GDM1 (cell line): ENCODE data around the gene PPARGC1A.

ENCODE experiments used
- DNase-seq: peaks from one replicate; lab custom pipeline; 2025; lab: John Stamatoyannopoulos, UW

The PPARGC1A gene

DNA sequence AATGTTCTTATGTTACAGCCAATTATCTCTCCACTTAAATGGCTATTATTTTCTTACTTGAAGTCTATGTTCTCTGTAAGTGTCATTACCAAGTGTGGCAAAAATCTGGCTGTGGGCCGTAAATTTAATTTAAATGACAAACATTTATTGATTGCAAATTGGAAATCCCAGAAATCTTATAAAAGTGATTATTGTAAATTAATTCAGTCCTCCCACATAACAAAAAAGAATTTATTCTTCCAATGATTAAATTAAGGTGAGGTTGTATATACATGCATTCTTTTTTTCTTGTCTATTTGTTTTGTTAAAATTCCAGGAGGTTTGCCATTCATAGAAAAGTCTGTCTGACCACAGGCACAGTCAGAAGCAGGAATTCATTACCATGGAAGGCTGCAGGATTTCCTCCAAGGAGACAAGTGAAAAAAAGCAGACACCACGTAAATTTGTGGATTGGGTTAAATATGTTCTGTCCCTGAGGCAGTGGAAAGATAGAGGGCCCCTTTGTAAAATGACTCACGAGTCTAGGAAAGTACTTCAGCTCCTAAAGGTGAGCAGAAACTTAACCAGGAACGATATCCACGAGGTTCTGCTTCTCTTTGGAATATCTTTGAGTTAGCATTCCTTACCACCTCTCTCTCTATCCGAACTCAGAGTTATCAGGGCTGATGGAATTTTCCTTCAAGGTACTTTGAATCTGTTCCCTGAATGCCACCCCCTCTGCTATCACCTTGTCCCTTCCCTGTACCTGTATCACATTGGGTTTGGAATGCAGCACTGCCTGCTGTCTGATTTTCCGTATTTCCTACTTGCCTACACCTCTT, 10.7 kb downstream of the PPARGC1A start:
- no peak for DNase-seq

DNA sequence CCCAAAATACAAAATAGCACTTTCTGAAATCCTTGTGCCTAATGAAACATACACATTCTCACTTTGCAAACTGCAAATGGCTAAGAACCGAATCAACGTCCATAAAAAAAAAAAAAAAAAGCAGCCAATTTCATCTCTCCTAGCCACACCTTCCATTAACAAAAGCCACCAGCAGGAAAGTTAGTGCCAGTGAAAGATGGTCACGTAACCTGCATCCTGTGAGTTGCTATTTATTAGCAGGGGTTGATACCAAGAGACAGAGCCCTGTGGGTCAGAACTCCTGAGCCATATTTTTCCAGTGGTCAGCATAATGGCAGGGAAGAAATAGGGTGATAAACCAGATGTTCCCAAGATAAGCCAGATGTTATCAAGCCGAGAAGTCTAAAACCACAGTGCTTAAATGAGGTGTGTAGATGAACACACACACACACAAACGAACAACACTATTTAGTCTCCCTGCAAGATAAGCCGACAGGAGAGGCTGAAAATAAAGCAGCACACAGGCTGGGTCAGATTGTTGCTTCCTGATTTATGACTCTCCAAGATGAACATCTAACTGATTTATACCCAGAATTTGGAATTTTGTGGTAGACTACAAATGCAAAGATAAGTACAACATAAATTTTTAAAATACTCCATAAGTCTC, 11.5 kb downstream of the PPARGC1A start:
- DNase-seq, result no peak

DNA sequence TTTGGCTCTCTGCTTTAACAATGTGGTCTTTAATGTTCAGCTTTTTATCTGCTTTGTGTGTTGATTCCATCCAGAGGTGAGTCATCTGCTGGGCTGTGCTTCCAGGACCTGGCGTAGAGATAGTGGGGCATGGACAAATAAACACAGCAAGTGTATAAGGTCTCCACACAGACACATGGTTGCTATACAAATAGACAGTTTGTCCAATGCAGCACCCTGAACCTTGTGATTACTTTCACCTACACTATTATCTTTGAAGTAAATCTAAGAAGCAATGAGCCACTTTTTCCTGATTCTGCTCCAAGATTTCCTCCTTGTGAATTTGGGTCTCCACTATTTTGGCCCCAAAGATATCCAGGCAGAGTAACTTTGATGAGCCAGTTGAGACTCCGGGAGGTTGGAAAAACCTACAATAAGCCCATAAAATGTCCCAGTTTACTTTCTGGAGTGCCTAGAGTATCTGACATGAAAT, 12.1 kb downstream of the PPARGC1A start:
- DNase-seq, result no peak

DNA sequence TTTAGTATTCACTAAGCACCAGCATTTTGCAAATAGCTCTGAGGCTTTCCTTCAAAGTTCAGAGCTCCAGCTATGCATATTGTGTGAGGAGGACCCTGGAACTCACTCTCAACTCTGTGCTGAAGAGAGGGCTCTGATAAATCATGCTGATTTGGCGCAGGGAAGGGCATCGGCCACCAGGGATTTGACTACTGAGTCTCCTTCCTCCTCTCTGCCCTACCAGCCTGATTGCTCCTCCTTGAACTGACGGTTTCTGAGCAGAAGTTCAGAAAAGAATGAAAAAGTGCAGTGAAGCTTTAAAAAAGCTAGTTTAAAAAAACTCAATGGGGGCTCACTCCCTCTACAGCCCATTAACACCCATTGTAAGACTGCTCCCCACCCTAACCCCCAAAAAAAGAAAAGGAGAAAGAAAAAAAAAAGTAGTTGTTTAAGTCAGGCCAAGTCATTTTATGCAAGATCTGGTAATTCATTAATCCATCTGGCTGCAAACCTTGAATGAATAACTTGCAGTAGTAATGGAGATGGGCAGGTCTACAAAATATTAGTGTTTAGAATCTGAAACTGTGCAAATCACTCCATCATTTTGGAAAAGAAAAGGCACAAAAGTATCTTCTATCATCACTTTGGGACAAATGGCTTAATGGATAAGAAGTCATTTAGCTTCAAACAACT, 13.3 kb downstream of the PPARGC1A start:
- no peak for DNase-seq

DNA sequence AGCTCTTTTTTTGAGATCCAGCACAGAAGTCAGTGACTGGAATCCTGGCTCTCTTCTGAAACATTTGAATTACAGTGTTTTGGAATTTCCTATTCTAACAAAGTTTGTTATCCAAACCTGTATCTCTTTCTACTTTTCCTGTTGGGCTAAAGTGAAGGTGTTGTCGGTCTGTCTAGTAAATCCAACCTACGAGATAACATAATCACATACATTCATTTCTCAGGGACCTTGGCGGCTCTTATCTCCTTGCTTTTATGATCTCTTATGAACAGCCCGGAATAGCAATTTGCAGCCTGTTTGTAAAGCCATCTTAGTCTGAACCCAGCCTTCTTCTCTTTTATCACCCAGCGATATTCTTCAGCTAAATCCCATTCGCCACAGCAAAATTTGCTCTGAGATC, 14.5 kb downstream of the PPARGC1A start:
- no peak for DNase-seq

DNA sequence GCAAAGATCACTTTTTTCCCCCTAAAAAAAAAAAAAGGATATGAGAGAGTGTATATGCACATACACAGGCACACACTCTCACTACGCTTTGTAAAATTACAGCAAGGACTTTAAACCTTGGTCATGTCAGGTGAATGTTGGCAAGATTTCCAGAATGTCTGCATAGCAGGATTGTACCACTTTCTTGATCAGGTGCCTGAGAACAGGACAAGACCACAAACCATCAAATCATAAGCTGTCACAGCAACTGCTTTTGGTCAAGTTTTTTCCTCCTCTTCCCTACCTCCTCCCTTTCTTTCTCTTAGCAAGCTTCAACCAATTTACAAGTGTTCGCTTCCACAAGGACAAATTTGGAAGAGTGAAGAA, 15.3 kb downstream of the PPARGC1A start:
- DNase-seq, result no peak

DNA sequence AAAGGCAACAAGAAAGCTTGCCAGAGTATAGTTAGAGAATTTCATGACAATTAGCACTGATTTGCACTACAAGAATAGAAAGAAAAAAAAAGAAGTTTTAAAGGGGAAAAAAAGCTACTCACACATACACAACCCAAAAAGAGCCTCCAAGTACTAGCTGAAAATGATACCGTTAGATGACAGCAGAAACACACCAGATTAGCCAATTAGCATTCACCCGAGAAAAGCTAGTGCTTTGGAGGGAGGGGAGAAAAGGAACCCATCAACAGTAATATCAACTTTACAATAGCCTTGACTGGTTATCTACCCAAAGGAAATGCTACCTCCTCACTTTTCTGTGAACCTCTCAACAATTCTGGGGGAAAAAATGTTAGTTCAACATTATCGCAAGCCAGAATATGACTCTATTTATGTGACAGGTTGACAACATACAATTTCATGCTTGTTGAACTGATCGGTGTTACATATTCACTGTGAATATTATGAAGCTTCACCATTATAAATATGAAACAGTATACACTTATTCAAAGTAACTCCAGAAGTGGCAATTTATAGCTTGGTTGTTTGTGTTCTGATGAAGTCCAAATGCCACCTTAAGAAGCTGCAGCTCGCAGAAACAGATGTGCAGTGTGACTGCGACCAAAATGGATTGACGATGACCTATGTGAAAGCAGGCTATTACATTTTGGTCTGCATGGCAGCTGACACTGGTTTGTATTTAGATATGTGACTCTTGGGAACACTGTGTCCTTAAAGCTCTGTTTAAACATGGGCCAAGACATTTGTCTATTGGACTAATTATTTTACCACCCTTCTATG, 15.9 kb downstream of the PPARGC1A start:
- no peak for DNase-seq

DNA sequence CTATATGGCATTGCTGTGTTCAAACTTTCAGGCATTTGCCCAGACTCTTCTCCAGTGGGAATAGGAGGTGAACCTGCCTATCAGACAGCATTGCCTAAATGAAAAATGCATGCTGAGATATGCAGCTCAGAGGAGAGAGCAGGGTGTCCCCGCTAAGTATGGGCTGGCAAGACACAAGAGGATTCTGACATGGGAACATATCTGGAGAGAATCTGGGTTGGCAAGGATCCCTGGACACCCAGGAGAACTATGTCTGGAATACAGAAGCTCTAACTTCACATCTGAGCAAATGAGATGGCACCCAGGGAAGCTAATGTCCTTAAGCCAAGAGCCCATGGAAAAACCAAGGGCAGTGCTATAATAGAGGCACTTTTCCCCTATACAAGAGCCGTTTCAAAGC, 18.4 kb downstream of the PPARGC1A start:
- no peak for DNase-seq

DNA sequence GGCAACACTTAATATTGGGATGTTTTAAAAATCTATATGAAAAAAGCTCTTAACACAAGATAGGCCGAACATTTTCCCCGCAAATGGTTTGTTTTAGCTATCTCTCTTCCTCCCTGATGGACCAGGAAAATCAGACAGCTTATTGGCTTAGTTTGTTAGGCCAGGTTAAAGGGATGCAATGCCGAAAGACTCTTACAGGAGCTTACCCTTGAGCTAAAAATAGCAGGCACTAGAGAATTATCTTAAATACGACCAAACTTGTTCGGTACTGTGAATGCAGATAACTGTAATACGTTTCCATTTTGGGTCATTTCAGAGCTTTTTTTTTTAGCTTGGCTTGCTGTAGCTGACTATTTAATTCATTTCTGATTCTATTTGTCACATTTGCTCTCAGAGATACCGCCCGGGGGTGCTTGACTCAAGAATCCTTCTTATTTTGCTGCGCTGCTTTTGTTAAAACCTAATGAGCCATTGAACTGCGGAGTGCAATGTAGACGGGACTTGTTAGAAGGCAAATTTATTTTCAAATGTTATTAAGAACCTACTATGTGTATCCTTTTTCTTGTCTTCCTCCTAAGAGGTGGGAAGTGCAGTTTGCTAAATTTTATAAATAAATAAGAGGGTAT, 23.3 kb downstream of the PPARGC1A start:
- no peak for DNase-seq

DNA sequence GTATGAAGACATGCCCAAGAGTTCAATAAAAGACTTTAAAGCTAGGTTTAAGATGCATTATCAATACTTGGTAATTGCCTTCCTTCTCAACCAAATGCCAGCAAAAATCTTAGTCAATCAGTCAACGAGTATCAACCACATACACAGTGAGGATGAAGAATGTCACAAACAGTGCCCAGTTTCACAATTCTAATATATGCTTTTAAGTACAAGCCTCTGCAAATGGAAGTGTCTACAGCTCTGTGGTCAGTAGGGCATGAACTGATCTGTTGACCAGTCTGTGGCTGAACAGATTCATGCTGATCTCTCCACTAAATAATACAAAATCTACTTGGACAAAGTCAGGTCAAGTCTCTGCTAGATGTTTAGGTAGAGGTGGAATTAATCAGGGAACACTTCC, 27.9 kb downstream of the PPARGC1A start:
- DNase-seq, result no peak

DNA sequence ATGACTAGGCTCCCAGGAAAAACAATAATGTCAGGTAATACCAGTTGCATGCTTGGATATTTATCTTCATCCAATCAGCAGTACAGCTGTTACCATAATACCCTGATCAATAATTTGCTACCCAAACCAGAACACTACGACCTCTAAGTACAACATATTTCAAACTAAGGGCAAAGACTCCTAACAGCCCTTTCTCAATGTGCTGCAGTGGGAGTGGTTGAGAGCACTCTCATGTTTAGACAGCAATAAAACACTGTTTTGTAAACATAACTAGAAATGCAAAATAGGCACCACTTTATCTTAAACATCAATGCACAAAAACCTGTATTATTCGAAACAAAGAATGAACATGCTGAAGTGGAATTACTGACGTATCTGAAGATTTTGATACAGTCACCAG, 28.9 kb downstream of the PPARGC1A start:
- no peak for DNase-seq

DNA sequence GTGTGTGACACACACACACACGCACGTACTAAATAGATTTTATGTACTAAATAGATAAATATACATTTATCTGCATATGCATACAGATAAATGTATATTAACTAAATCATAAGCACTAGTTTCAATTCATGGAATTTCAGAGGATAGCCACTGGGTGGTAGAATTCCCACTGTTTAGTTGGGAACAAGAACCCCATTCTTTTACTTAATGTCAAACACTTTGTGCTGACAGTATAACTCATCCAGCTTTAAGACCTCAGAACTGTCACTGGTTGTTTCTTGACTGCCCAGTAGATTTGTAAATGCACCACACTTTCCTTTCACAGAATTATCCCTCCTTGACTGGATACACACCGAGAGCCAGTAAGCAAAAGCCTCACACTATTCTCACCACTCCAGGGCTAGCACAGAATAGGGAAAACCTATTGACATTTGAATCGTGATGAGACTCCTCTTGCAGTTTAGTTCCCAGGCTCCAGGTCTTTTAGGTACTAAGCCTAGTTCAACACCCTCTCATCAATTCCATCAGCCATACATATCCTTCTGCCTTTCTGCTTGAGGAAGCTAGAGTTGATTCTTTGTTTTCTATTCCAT, 32.4 kb downstream of the PPARGC1A start:
- DNase-seq, result no peak

DNA sequence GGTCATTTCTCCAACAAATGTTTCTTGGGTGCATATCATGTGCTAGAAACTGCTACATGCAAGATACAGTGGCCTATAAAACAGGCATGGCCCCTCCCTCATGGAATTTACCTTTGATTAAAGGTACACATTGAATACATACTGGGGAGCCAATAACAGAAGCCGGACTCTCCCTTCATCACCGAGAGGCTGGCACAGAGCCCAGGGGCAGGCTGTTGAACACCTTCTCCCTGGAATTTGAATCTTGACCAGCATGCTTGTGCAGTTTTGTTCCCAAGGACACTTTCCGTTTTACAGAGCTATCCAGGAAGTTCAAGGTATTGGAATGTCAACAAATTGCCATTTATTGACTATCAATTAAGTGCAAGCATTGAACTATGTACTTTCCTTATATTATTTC, 33.2 kb downstream of the PPARGC1A start:
- DNase-seq, result no peak

DNA sequence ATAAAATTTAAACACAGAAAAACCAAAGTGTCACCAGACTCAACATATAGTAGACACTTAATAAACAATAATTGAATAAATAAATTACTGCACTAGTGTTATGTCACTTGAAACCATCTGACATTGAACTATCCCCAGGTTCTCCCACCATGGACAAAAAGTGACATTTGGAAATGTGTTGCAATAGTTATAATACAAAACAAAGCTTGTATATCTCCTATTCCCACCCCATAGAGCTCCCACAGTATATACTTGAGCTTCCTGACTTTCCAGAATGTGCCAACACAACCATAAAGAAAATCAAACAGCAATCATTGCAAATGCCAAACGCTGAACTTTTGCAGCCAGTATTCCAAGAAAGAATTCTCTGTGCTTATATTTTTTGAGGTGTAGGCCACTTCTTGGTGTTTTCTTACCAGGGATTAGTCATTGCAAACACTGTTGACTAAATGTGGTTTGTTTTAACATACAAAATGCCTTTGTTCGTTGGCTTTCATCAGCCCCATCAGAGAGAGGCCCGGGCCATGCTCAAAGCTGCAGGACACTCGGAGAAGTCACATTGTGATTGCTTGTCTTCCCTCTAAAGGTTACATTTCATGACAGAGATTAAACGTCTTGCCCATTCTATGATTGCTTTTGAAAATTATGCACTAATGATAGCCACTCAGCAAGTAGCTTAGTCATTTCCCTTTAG, 33.8 kb downstream of the PPARGC1A start:
- no peak for DNase-seq

DNA sequence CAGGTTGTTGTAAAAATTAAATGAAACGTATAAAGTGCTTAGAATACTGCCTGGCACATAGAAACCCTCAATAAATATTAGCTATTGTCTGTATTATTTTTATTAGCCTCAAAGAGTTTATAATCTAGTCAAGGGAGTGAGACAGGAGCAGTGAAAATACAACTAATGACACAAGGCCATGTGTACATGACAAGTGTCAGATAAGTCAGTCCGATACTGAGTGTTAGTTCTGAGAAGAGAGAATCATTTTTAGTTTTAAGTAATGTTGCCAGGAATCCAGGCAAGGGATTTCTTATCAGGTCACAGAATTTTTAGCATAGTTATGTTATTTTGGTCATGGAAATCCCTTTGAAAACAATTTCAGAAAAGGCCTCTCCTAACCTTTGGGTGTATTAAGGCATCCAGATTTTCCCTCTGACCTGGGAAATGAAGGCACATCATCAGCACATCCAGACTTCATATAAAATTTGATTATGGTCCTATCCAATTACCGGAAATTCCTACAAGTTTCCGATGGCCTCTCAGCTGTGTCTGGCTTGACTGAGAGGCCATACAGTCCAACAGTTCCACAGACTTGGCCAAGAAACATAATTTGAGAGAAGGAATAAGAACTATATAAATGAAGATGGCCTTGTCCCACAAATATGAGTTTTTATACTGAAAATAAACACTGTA, 35.7 kb downstream of the PPARGC1A start:
- no peak for DNase-seq

DNA sequence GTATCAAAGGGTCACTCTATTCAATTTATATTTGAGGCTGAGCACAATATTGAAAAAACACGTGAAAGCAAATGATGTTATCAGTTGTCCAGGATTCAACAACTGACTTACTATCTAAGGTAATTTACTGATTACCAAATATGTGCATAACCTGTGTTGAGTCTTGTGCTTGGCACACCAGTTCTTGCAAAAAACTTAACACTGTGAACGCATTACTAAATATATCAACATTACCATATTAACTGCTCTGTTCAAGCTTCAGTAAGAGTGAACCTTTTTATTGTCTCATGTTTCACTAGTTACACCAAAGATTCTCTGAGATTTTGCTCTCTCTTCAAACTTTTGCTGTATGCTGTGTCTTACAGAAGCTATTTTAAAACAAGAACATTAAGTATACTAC, 38.4 kb downstream of the PPARGC1A start:
- no peak for DNase-seq

DNA sequence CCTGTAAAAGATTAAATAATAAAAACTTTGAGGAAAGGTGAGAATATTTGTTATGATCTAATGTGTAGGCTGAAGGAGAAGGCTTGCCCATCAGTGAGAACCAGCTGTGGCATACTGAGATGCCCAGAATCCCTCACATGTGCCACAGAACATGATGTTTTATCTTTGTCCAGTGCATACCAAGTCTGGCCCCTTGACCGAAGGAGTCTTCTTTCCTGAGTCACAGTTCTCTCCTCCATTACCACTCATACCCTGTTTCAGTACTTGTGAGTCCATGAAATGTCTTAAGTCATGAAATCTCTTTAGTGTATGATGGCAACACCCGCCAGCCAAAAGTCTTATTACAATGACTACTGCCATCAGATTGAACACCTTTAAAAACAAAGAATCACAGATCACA, 42.7 kb downstream of the PPARGC1A start:
- DNase-seq, result no peak

DNA sequence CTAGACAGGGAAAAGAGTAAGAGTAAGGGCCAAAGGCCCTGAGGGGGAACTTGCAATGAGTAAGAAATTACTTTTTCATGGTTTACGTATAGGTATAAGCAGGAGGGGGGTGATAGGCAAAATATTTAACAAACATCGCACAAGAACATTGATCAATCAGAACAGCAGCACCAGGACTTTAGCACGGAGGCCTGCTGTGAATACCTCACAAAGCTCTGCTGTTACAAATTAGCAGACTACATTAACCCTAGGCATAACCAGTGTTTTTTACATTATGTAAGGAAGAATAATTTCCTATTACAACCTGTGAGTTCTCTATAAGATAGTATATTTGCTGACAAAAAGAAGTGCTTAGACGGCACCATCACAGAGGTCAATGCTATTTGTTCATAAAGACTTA, 44.9 kb downstream of the PPARGC1A start:
- no peak for DNase-seq

DNA sequence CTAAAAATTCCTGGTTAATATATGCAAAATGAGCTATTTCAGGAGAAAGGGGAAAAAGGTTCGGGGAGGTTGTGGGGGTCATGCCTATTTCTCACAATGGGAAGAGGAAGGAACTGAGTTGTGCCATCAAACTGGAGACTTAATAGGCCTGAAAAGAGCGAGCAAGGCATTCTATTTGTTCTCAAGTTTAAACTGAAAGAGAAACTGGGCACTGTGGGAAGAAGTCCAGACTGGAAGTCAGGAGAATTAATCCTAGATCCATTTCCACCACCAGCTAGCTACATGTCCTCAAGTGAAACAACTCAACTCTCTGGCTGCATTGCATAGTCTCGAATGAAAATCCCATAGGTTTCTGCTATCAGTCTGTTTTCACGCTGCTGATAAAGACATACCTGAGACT, 50.6 kb downstream of the PPARGC1A start:
- DNase-seq, result no peak

DNA sequence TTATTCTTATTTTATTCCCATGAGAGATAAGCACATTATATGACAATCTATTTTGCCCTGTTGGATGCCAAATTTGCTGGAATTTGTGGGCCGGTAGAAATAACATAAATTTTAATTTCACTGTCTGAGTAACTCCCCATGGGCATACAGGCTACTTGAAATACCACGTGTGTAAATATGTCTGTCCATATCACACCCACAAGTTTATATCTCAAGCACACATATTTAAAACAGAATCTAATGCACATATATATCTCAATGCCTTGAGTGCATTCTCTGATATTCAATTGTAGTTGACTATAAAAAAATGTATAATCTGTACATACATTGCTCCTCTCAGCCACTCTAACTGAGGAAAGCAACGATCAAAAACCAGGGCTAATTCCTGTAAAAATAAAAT, 51.2 kb downstream of the PPARGC1A start:
- DNase-seq, result no peak
